ENCODE results near the gene VWF.

The VWF gene

GRCh38 chr12:5965950-5966383, 158.5 kb downstream of the VWF start:
- DNase-seq (ENCODE audit: low read depth): no peak
- TF ChIP-seq CTCF (IDR thresholded peaks at IDR 0.05; ENCODE audit: low read depth, low read length, missing control alignments): peak; percentile 89
- in situ Hi-C loops (cut with HindIII; ENCODE audit: low sequenced_read_pairs): no loop called here

GRCh38 chr12:5964913-5965900, 159.3 kb downstream of the VWF start:
- H3K4me3 ChIP-seq (ENCODE audit: low read depth, low read length): no peak overlapping the region

More at GRCh38 chr12:5965950-5966383, 158.5 kb downstream of the VWF start:
- H3K4me3 ChIP-seq (ENCODE audit: low read depth, low read length): no peak overlapping the region

GRCh38 chr12:5963515-5963914, 161.0 kb downstream of the VWF start:
- DNase-seq (ENCODE audit: low read depth): no peak
- H3K4me3 ChIP-seq (ENCODE audit: low read depth, low read length): no peak overlapping the region
- in situ Hi-C loops (cut with HindIII; ENCODE audit: low sequenced_read_pairs): no loop called here
- no peak for TF ChIP-seq CTCF (IDR thresholded peaks at IDR 0.05; ENCODE audit: low read depth, low read length, missing control alignments)

More at GRCh38 chr12:5964913-5965900, 159.3 kb downstream of the VWF start:
- in situ Hi-C loops (cut with HindIII; ENCODE audit: low sequenced_read_pairs): no loop called here
- TF ChIP-seq CTCF (IDR thresholded peaks at IDR 0.05; ENCODE audit: low read depth, low read length, missing control alignments): no peak
- DNase-seq (ENCODE audit: low read depth): no peak

- no peak for TF ChIP-seq CTCF (IDR thresholded peaks at IDR 0.05; ENCODE audit: low read depth, low read length, missing control alignments)
- no peak for DNase-seq (ENCODE audit: low read depth)
- in situ Hi-C loops (cut with HindIII; ENCODE audit: low sequenced_read_pairs): no loop called here
- no peak overlapping the region for H3K4me3 ChIP-seq (ENCODE audit: low read depth, low read length)
Measured at GRCh38 chr12:5960783-5961182, 163.7 kb downstream of the VWF start.

GRCh38 chr12:5956987-5957386, 167.5 kb downstream of the VWF start:
- in situ Hi-C loops (cut with HindIII; ENCODE audit: low sequenced_read_pairs): no loop called here
- H3K4me3 ChIP-seq (ENCODE audit: low read depth, low read length): no peak overlapping the region
- no peak for DNase-seq (ENCODE audit: low read depth)

GRCh38 chr12:5954661-5955060, 169.8 kb downstream of the VWF start:
- no peak overlapping the region for H3K4me3 ChIP-seq (ENCODE audit: low read depth, low read length)
- TF ChIP-seq CTCF (IDR thresholded peaks at IDR 0.05; ENCODE audit: low read depth, low read length, missing control alignments): no peak
- no peak for DNase-seq (ENCODE audit: low read depth)
- in situ Hi-C loops (cut with HindIII; ENCODE audit: low sequenced_read_pairs): no loop called here

More at GRCh38 chr12:5956987-5957386, 167.5 kb downstream of the VWF start:
- TF ChIP-seq CTCF (IDR thresholded peaks at IDR 0.05; ENCODE audit: low read depth, low read length, missing control alignments): no peak

Measured in astrocyte of the cerebellum (primary cell).